Naive thymus-derived CD8-positive, alpha-beta T cell (primary cell): ENCODE results near the gene EHMT1. TPM values are rescaled to one million over a fixed set of nuclear protein-coding genes. Genes with fewer than 3 reads are reported as not detected.
A peak's percentile ranks its signal among the peaks of the same experiment; 100 is the strongest.

Experiments used
- ATAC-seq, 2 donors: fragments of 150-1000 bp; cut with Tn5 transposase in 1 of 2; sonication (Bioruptor Pico), chemical (Tn5 transposase) in 1 of 2; 1 replicate in 1 of 2; 2 replicates in 1 of 2; pipeline ENCODE4 v1.10.0; 2021; ENCODE audit warnings: mild to moderate bottlenecking in 2 of 2, moderate library complexity in 2 of 2
- POLR2A ChIA-PET: fragments of 350-600 bp; sonication (Branson Sonifier 250); formaldehyde crosslinking; loops from one replicate; lab custom pipeline; 2021; ENCODE audit warnings: antibody characterized with exemption; lab: Charles Lee
- DNase-seq, 10 donors: peaks; one replicate each; pipeline versions ENCODE4 v3.0.0 to v3.0.0-alpha.2; 2020 to 2022
- H3K27ac Mint-ChIP-seq, 10 donors: one replicate each; pipeline ENCODE4 v1.8.0; 2020 to 2022; ENCODE audit warnings: mild to moderate bottlenecking in 10 of 10, mixed read lengths in 10 of 10, moderate library complexity in 4 of 10, inconsistent platforms in 1 of 10
- H3K27me3 Mint-ChIP-seq, 5 donors: one replicate each; pipeline ENCODE4 v1.8.0; 2021 to 2022; ENCODE audit warnings: mixed read lengths in 5 of 5
- H3K36me3 Mint-ChIP-seq, 3 donors: one replicate each; pipeline ENCODE4 v1.8.0; 2020 to 2022; ENCODE audit warnings: mixed read lengths in 3 of 3, mild to moderate bottlenecking in 2 of 3, inconsistent platforms in 1 of 3
- H3K4me1 Mint-ChIP-seq, 4 donors: one replicate each; pipeline ENCODE4 v1.8.0; 2021 to 2022; ENCODE audit warnings: mixed read lengths in 4 of 4
- H3K4me3 Mint-ChIP-seq, 10 donors: one replicate each; pipeline ENCODE4 v1.8.0; 2020 to 2022; ENCODE audit warnings: mild to moderate bottlenecking in 10 of 10, mixed read lengths in 10 of 10, moderate library complexity in 6 of 10, inconsistent platforms in 1 of 10
- H3K9me3 Mint-ChIP-seq, 9 donors: one replicate each; pipeline ENCODE4 v1.8.0; 2020 to 2022; ENCODE audit warnings: mixed read lengths in 9 of 9, mild to moderate bottlenecking in 3 of 9, inconsistent platforms in 1 of 9, moderate library complexity in 1 of 9
- polyA plus RNA-seq, 3 donors: library from polyadenylated mRNA; unstranded; fragments of 300-500 nt; fragmentation: Illumina TruSeq; gene quantifications; one replicate each; pipeline ENCODE4 v1.2.3, GENCODE V29; 2021
- total RNA-seq, 8 experiments: library from RNA in 2 of 8; stranded (reverse) in 2 of 8; gene quantifications; one replicate each; pipeline ENCODE4 v1.2.3 and lab custom pipeline; 2021 to 2026

The EHMT1 gene
- total and polyA plus RNA-seq, 5 experiments from 2014 or later = 20.9 to 113 (median 34.4) TPM

GRCh38 chr9:137694236-137694959 lies 75.6 kb downstream of the EHMT1 start:
- H3K4me1 Mint-ChIP-seq = peaks cover 51 to 80% (median 74%) of the 10 kb centered on the region in 4 donors
- H3K27me3 Mint-ChIP-seq = no peaks in the 10 kb centered on the region
- no peak for DNase-seq
- peak overlapping the region in 5 of 10 donors; percentile 7 to 86 (median 31) for H3K27ac Mint-ChIP-seq
- no peaks in the 10 kb centered on the region for H3K9me3 Mint-ChIP-seq
- no peak for ATAC-seq
- H3K4me3 Mint-ChIP-seq = no peak overlapping the region
- POLR2A ChIA-PET = no interaction called here
- peaks cover 0 to 22% (median 2%) of the 10 kb centered on the region in 3 donors for H3K36me3 Mint-ChIP-seq

- Mint-ChIP-seq H3K4me3 (peak overlapping the region in 3 of 10 donors; percentile 1 to 46 (median 32)), H3K27me3 (no peaks in the 10 kb centered on the region), H3K36me3 (peaks cover 0 to 15% (median 2%) of the 10 kb centered on the region in 3 donors), H3K4me1 (peaks cover 44 to 79% (median 69%) of the 10 kb centered on the region in 4 donors), H3K9me3 (no peaks in the 10 kb centered on the region), H3K27ac (peak overlapping the region in 5 of 10 donors; percentile 7 to 86 (median 38))
- POLR2A ChIA-PET = no interaction called here
- ATAC-seq (peak; percentile 49 to 54), DNase-seq (peak in 2 of 10 donors; percentile 21 to 28)
These were observed 76.4 kb downstream of the EHMT1 start for GRCh38 chr9:137694962-137695875.

GRCh38 chr9:137696136-137696925 lies 77.5 kb downstream of the EHMT1 start:
- peaks cover 41 to 76% (median 67%) of the 10 kb centered on the region in 4 donors for H3K4me1 Mint-ChIP-seq
- peaks cover 0 to 8% (median 0%) of the 10 kb centered on the region in 9 donors for H3K9me3 Mint-ChIP-seq
- H3K4me3 Mint-ChIP-seq = peak overlapping the region in 2 of 10 donors; percentile 1 to 20
- ATAC-seq (no peak), DNase-seq (no peak)
- no peaks in the 10 kb centered on the region for H3K27me3 Mint-ChIP-seq
- POLR2A ChIA-PET = no interaction called here
- H3K27ac Mint-ChIP-seq = peak overlapping the region; percentile 0 to 86 (median 50)
- peaks cover 2 to 17% (median 5%) of the 10 kb centered on the region in 3 donors for H3K36me3 Mint-ChIP-seq

GRCh38 chr9:137697193-137697592 lies 78.4 kb downstream of the EHMT1 start:
- H3K27ac Mint-ChIP-seq = peak overlapping the region in 3 of 10 donors; percentile 6 to 86 (median 15)
- H3K9me3 Mint-ChIP-seq = peaks cover 0 to 8% (median 0%) of the 10 kb centered on the region in 9 donors
- DNase-seq (no peak), ATAC-seq (no peak)
- no peak overlapping the region for H3K4me3 Mint-ChIP-seq
- POLR2A ChIA-PET = no interaction called here
- peaks cover 5 to 17% (median 5%) of the 10 kb centered on the region in 3 donors for H3K36me3 Mint-ChIP-seq
- no peaks in the 10 kb centered on the region for H3K27me3 Mint-ChIP-seq
- peaks cover 35 to 68% (median 60%) of the 10 kb centered on the region in 4 donors for H3K4me1 Mint-ChIP-seq

GRCh38 chr9:137697832-137698231 lies 79.0 kb downstream of the EHMT1 start:
- Mint-ChIP-seq H3K4me1 (peaks cover 31 to 61% (median 54%) of the 10 kb centered on the region in 4 donors), H3K27me3 (no peaks in the 10 kb centered on the region)

GRCh38 chr9:137700911-137701310 lies 82.1 kb downstream of the EHMT1 start:
- H3K27ac Mint-ChIP-seq = peak overlapping the region in 1 of 10 donors; percentile 32
- no peaks in the 10 kb centered on the region for H3K27me3 Mint-ChIP-seq
- ATAC-seq = no peak
- peaks cover 14 to 24% (median 17%) of the 10 kb centered on the region in 3 donors for H3K36me3 Mint-ChIP-seq
- peaks cover 37 to 66% (median 58%) of the 10 kb centered on the region in 4 donors for H3K4me1 Mint-ChIP-seq
- POLR2A ChIA-PET = no interaction called here
- DNase-seq = no peak
- H3K4me3 Mint-ChIP-seq = no peak overlapping the region
- H3K9me3 Mint-ChIP-seq = peaks cover 4 to 33% (median 13%) of the 10 kb centered on the region in 9 donors

More at GRCh38 chr9:137697832-137698231, 79.0 kb downstream of the EHMT1 start:
- DNase-seq = no peak
- no peak for ATAC-seq
- H3K36me3 Mint-ChIP-seq = peaks cover 5 to 16% (median 11%) of the 10 kb centered on the region in 3 donors
- peak overlapping the region in 2 of 10 donors; percentile 40 to 86 for H3K27ac Mint-ChIP-seq
- peaks cover 0 to 13% (median 0%) of the 10 kb centered on the region in 9 donors for H3K9me3 Mint-ChIP-seq
- peak overlapping the region in 1 of 10 donors; percentile 58 for H3K4me3 Mint-ChIP-seq
- POLR2A ChIA-PET = no interaction called here

GRCh38 chr9:137702615-137703379 lies 84.0 kb downstream of the EHMT1 start:
- Mint-ChIP-seq H3K9me3 (peaks cover 4 to 33% (median 13%) of the 10 kb centered on the region in 9 donors), H3K27ac (no peak overlapping the region), H3K27me3 (no peaks in the 10 kb centered on the region), H3K36me3 (peaks cover 11 to 24% (median 14%) of the 10 kb centered on the region in 3 donors), H3K4me1 (peaks cover 35 to 64% (median 56%) of the 10 kb centered on the region in 4 donors), H3K4me3 (no peak overlapping the region)
- no peak for DNase-seq
- ATAC-seq = no peak
- POLR2A ChIA-PET = no interaction called here

DNA sequence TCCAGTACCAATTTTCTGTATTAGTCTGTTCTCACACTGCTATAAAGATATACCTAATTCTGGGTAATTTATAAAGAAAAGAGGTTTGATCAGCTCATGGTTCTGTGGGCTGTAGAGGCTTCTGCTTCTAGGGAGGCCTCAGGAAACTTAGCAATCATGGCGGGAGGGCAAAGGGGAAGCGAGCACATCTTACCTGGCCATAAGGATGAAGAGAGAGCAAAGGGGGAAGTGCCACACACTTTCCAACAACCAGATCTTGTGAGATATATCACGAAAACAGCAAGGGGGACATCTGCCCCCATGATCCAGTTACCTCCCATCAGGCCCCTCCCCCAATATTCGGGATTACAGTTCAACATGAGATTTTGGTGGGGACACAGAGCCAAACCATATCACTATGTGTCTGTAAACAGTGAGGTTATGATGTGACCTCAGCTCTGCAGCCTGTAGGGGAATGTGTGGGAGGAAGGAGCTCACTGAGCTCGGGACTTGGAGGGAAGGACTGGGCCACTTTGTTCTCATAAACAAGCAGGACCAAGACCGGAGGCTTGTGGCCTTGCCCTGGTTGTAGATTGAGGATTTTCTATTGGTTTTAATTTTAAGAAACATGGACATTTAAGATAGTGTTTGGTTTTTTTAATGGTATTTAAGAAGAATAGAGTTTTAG lies 85.2 kb downstream of the EHMT1 start:
- Mint-ChIP-seq H3K36me3 (peaks cover 10 to 24% (median 14%) of the 10 kb centered on the region in 3 donors), H3K9me3 (peaks cover 4 to 33% (median 13%) of the 10 kb centered on the region in 9 donors), H3K4me1 (peaks cover 31 to 68% (median 61%) of the 10 kb centered on the region in 4 donors), H3K27ac (peak overlapping the region in 2 of 10 donors; percentile 26 to 30), H3K27me3 (no peaks in the 10 kb centered on the region), H3K4me3 (peak overlapping the region in 5 of 10 donors; percentile 5 to 49 (median 19))
- POLR2A ChIA-PET = no interaction called here
- ATAC-seq = no peak
- no peak for DNase-seq

DNA sequence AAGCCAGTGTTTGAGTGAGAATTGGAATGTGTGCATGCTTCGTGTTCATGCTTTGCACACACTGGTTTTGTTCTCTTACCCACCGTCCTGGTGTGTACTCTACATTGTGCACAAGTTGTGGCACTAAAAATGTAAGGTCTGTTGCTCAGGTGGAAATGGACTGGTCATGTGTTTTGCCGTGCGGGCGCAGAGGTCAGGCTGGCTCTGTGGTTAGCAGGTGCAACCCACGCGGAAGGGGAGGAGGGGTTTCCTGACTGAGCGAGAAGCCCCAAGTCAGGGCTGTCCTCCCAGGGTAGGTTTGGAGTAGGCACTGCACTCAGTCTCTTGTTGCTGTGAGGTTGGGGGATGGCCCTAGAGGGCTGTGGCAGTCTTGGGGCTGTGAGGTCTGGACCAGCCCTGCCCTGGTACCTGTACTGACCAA lies 86.6 kb downstream of the EHMT1 start:
- ATAC-seq (peak; percentile 79 to 91), DNase-seq (peak in 4 of 10 donors; percentile 13 to 33 (median 24))
- peaks cover 4 to 32% (median 13%) of the 10 kb centered on the region in 9 donors for H3K9me3 Mint-ChIP-seq
- peaks cover 32 to 67% (median 60%) of the 10 kb centered on the region in 4 donors for H3K4me1 Mint-ChIP-seq
- peak overlapping the region; percentile 21 to 83 (median 74) for H3K4me3 Mint-ChIP-seq
- POLR2A ChIA-PET = no interaction called here
- H3K36me3 Mint-ChIP-seq = peaks cover 10 to 24% (median 14%) of the 10 kb centered on the region in 3 donors
- H3K27me3 Mint-ChIP-seq = no peaks in the 10 kb centered on the region
- H3K27ac Mint-ChIP-seq = peak overlapping the region in 8 of 10 donors; percentile 9 to 82 (median 64)

GRCh38 chr9:137705906-137706305 lies 87.1 kb downstream of the EHMT1 start:
- Mint-ChIP-seq H3K4me3 (peak overlapping the region; percentile 21 to 83 (median 68)), H3K9me3 (peaks cover 4 to 28% (median 13%) of the 10 kb centered on the region in 9 donors), H3K27ac (peak overlapping the region in 5 of 10 donors; percentile 25 to 82 (median 60)), H3K27me3 (no peaks in the 10 kb centered on the region), H3K36me3 (peaks cover 9 to 25% (median 10%) of the 10 kb centered on the region in 3 donors), H3K4me1 (peaks cover 28 to 62% (median 56%) of the 10 kb centered on the region in 4 donors)
- ATAC-seq (no peak), DNase-seq (no peak)
- POLR2A ChIA-PET = no interaction called here
